ENCODE results near the gene ARMH4.

ARMH4 gene

DNA sequence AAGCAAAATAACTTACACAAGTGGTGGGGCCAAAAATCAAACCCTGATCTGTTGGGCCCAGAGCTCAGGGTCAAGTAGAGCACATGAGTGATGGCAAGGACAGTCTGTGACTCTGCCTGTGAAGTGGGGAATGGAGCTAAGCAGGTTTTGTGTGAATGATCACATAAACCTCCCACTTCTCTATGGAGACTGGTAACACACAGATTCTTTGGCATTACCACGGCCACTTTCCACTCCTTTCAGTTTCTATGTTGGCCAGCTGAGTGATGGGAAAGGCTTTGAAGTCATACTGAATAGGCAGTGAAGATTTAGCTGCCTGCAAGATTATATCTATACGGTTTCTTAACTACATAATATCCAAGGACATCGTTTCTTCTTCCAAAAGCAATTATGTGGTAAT lies 97.9 kb downstream of the ARMH4 start:
- DNase-seq (ENCODE audit: low read depth) = no peak

GRCh38 chr14:58048219-58048618 lies 103.8 kb downstream of the ARMH4 start:
- DNase-seq (ENCODE audit: low read depth) = no peak

DNA sequence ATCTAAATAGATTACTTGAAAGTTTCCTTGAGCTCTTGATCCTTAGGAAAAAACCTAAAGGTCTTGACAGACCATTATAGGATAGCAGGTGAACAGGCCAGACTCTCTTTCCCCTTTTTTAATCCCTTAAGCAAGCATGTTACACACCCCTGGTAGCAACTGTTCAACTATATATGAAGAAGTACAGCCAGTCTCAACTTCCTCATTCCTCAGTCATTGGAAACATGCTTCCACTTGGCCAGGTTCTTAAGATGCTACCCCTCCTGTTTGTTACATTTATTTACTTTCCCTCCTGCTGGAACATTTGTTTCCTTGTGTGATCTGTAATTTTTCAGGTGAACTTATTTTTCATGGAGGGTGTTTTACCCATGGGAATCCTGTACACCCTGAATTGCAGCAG lies 124.1 kb downstream of the ARMH4 start:
- DNase-seq (ENCODE audit: low read depth) = no peak

GRCh38 chr14:58026967-58027366 lies 125.0 kb downstream of the ARMH4 start:
- no peak for DNase-seq (ENCODE audit: low read depth)

GRCh38 chr14:58026219-58026618 lies 125.8 kb downstream of the ARMH4 start:
- no peak for DNase-seq (ENCODE audit: low read depth)

DNA sequence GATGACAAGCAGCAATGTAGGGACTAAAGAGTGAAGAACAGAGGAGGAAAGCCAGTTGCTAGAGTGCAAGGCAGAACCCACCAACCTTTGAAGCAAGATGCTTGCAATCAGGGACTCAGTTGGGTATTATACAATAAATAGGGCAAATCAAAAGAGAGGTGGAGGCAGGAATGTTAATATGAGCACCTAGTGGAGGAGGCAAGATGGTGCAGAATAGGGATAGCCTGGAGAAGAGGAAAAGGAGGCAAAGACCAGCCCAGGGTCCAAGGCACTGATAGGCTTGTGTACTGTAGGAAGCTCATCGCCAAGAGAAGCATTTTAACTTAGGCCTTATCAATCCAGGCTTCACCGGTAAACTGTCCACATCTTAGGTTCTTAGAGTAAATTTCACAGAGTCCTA lies 137.2 kb downstream of the ARMH4 start:
- DNase-seq (ENCODE audit: low read depth) = no peak

GRCh38 chr14:58002618-58003017 lies 149.4 kb downstream of the ARMH4 start:
- no peak for DNase-seq (ENCODE audit: low read depth)

DNA sequence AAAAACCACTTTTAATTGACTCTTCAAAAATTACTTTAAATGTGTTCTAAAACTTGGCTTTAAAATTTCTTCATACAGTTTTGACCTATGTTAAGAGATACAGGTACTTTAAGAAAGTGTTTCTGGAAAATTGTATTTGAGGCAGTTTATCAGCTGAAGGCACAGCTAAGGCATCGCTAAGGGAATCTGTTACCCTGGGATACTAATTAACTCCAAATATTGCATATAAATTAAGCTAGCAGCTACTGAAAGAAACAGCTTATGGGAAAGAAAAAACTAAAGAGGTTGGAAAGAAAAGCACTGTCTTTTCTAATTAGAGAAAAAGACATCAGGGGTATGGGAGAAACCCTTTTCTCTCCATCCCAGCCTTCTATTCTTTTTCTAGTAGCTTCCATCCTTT lies 152.0 kb downstream of the ARMH4 start:
- DNase-seq (ENCODE audit: low read depth) = no peak

DNA sequence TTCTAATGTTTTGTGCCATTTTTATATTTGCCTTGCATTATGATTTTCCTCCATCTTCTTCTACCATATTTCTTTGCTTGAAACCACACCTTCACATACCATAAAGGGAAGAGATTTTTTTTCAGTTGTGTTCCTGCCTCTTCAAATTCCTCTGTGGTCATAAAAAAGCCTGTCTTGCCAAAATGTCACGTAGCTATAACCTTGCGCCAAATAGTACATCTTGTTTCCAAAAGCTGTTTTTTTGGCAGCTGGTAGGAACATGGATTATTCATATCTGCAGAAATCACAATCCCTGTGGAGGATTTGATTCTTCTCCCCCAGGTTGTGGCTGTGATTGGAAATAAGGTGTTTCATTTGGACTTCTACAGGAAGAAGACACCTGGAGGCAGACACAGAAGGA lies 152.5 kb downstream of the ARMH4 start:
- DNase-seq (ENCODE audit: low read depth) = no peak

DNA sequence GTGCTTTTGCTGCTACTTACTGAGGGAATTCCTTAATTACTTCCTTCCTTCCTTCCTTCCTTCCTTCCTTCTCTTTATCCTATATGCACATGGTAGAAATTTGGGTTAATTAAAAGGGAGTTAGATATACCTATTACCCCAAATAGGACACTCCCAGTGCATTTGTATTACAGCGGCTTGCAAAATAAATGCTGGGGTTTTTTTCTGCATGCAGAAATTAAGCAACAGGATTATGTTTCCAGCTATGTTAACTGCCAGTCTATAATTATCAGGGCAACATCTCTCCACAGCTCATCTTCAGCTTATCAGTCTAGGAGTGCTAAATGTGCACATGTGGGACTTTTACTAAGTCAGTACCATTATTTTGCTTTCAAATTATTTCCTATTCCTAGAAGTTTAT lies 153.2 kb downstream of the ARMH4 start:
- no peak for DNase-seq (ENCODE audit: low read depth)

GRCh38 chr14:57991353-57991752 lies 160.7 kb downstream of the ARMH4 start:
- no peak for DNase-seq (ENCODE audit: low read depth)

DNA sequence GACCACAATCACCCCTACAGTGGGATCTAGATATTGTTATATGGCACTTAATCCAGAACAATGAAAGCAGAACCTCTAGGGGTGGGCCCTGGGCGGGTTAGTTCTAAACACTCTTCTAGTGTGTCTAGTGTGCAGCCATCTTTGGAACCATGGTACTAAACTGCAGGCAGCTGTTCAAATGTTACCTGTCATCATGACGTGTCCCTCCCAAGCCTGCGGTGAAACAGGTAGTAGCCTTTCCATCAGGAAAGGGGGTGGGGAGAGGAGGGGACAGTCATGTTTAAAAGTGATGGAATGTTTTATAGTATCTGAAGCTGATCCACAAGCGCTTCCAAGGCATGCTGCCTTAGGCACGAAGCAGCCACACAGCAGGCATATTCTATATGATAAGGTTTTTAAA lies 163.6 kb downstream of the ARMH4 start:
- no peak for DNase-seq (ENCODE audit: low read depth)

DNA sequence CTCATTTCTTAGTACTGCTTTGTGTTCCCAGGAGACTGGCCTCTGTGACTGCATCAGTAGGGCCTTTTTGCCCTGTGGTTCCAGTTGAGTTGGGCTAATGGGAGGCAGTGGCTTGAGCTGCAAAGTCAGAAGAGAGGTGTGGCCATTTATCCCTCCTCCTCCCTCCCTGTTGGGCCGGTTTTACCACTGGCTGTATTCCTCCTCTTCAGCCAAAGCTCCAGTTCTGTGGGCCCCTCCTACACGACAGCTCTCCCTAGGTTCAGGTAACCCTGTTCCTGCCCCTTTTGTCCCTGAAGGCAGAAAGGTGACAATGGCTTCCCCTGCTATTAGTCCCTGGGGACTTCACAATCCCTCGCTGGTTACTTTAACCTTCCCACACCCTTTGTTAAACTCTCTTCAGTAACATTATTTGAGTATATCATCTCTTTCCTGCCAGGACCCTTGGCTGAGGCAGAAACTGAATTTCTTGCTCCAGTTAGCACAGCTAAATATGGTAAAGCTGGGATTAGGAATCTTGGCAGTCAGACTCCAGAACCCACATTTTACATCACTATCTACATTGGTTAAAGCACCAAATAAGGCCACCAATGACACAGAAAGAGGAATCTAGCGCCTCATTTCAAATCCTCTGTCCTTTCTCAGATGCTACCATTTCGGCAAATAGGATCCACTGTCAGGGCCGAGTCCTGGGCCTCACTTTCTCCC lies 164.3 kb downstream of the ARMH4 start:
- DNase-seq (ENCODE audit: low read depth) = no peak

DNA sequence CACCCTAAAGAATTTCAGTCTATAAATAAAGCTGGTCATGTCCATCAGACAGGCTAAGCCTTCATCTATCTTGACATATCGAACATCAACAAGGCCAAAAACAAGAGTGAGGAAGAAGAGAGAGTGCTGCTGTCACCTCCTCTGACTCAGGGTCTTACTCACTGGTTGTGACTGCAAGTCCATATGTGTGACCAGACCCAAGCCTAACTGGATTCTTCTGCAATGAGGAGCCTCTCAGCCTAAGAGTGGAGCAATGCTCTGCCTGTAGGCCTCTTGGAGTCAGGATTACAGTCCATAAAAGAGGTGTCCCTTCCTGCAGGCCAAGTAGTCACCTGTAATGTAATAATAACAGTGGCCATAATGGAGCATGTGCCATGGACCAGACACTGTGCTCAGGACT lies 165.0 kb downstream of the ARMH4 start:
- DNase-seq (ENCODE audit: low read depth) = no peak

DNA sequence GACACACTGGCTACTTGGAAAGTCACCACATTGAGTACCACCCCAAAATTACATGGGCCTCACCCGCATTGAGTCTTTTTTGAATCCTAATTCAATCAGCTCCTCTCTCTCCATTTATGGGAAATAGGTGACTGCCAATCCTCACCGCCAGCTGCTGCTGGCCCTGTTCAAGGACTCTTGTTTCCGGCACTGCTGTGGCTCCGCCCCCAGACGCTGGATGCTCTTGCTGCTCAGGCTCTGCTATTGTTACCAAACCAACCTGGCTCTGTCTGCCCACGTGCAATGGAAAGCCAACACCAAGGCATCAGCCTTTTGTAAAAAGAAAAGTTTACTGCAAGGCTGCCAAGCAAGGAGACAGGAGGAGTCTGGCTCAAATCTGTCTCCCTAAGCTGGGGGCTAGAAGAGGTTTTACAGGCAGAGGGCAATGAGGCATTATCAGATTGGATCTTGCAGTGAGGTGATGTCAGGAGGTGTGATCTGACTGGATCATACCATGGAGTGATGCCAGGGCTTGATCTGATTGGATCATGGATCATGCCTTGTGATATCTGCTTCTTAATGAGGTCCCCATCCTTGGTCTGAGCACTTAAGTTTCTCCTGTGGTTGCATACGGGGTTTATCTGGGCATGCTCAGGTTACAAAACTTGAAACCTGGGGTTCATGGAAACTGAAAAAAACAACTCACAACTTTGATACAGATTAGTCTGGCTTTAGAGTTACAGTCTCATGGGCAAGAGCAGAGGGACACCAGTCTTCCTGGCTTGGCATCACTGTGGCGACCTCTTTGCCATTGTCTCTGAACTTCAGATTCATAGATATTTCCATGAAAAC lies 169.0 kb downstream of the ARMH4 start:
- no peak for DNase-seq (ENCODE audit: low read depth)

- DNase-seq (ENCODE audit: low read depth) = no peak
Measured at GRCh38 chr14:57981817-57982560, 170.0 kb downstream of the ARMH4 start.

DNA sequence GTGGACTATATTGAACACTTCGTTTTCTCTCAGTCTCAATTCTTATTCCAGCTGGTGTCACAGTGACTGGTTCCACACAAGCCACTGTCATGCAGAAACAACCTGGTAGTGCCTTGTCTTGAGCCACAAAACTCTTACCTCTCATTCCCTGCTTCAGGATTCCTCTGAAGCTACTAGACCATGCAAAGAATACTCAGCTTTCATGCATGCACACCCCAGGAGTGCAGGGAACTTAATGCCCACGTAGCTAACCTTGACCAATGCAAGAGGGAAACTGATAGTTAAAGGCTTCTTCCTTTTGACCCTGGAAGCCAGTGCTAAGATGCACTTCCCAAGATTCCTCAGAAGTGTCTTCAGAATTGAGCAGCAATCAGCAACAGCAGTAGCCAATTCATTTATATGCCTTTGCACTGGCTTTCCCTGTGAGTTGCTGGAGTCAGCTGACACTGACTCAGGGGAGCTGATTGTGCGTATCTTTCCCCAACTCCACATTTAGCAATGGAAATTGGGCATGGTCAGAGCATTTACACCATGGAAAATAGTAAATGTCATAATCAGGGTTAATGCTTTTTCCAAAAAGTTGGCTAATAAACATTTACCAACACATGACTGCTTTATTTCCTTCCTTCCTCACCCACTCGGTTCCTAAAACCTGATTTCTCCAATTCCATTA lies 172.5 kb downstream of the ARMH4 start:
- no peak for DNase-seq (ENCODE audit: low read depth)

DNA sequence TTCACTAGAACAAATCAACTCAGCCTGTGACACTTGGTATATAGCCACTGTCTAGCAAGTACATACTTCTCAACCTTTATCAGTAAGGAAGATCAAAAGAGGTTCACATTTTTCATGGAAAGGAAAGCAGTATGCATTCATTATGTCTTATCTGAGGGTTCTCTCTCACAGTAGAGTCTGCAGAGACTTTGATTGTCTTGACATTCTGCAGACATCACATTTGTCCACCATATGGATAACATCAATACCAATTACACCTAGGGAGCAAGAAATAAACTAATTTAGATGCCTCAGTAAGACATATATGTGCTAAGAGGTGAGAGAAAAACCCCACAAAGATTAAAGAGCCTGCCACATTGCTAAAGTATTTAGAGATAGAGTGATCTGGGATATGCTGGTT lies 175.3 kb downstream of the ARMH4 start:
- DNase-seq (ENCODE audit: low read depth) = no peak

DNA sequence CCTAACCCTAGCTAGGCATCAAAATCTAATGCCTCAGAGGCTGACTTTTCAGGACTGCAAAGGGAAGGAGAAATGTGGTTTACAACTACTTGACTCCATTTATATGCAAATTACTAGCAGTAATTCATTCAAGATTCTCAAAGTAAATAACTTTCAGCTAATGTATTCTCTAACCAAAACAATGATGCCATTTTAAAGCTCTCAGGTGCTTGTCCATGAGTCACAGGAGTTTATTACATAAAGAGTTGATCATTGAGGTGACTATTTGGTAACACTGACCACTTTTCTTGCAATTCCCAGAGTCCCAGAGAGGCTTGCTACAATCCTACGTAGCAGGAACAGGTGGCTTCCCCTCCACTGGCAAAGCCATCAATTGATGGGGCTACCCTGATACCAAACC lies 177.1 kb downstream of the ARMH4 start:
- DNase-seq (ENCODE audit: low read depth) = no peak

DNA sequence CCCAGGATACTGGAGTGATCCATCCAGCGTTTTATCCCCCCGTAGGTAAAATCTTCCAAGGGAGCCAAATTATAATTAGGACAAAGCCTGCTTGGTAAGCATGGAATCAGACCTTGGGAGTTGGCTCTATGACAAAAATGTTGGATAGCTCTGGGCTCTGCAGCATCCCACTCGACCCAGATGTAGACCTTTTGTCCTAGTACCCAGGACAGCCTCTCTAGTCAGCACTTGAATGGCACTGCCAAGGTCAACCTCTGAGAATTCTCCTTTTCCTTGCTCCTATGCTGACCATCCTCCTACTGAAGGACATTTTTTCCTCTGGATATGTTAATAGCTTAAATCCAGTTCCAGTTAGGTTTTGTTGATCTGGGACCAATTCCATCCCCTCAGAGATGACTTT lies 181.4 kb downstream of the ARMH4 start:
- DNase-seq (ENCODE audit: low read depth) = no peak

- DNase-seq (ENCODE audit: low read depth) = no peak
Measured at GRCh38 chr14:57970175-57970574, 181.8 kb downstream of the ARMH4 start.

DNA sequence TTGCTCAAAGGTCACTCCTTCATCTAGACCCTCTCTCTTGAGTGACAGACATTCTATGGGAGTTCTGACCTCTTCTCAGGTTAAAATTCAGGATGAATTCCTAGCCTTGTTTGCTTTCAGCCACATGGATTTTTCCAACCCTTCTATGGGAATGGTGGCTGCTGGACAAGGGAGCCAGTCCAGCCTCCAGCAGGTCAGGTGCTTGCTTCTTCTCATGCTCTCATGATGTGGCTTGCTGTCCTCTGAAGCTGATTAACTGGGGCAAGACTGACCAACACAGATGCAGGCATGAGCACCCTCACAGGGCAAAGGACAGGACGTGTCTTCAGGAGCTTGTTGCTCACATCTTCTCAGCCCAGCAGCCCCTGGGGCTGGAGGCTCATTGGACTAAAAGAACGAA lies 188.9 kb downstream of the ARMH4 start:
- DNase-seq (ENCODE audit: low read depth) = no peak

All from T-helper 22 cell (primary cell).